ENCODE results near the gene TTBK2.

TTBK2 gene

GRCh38 chr15:42832576-42832975, 88.0 kb downstream of the TTBK2 start:
- H3K9me3 Mint-ChIP-seq: no peaks in the 10 kb centered on the region
- no peak overlapping the region for H3K4me3 Mint-ChIP-seq
- no peaks in the 10 kb centered on the region for H3K27me3 Mint-ChIP-seq (ENCODE audit: low read depth)
- H3K4me1 Mint-ChIP-seq: no peaks in the 10 kb centered on the region
- TF ChIP-seq, protein P1, sequence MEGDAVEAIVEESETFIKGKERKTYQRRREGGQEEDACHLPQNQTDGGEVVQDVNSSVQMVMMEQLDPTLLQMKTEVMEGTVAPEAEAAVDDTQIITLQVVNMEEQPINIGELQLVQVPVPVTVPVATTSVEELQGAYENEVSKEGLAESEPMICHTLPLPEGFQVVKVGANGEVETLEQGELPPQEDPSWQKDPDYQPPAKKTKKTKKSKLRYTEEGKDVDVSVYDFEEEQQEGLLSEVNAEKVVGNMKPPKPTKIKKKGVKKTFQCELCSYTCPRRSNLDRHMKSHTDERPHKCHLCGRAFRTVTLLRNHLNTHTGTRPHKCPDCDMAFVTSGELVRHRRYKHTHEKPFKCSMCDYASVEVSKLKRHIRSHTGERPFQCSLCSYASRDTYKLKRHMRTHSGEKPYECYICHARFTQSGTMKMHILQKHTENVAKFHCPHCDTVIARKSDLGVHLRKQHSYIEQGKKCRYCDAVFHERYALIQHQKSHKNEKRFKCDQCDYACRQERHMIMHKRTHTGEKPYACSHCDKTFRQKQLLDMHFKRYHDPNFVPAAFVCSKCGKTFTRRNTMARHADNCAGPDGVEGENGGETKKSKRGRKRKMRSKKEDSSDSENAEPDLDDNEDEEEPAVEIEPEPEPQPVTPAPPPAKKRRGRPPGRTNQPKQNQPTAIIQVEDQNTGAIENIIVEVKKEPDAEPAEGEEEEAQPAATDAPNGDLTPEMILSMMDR (IDR thresholded peaks at IDR 0.05; ENCODE audit: unreplicated experiment in 3 of 3): no peak
- H3K36me3 Mint-ChIP-seq (ENCODE audit: low read depth): peaks cover 24% of the 10 kb centered on the region
- H3K27ac Mint-ChIP-seq: no peak overlapping the region

DNA sequence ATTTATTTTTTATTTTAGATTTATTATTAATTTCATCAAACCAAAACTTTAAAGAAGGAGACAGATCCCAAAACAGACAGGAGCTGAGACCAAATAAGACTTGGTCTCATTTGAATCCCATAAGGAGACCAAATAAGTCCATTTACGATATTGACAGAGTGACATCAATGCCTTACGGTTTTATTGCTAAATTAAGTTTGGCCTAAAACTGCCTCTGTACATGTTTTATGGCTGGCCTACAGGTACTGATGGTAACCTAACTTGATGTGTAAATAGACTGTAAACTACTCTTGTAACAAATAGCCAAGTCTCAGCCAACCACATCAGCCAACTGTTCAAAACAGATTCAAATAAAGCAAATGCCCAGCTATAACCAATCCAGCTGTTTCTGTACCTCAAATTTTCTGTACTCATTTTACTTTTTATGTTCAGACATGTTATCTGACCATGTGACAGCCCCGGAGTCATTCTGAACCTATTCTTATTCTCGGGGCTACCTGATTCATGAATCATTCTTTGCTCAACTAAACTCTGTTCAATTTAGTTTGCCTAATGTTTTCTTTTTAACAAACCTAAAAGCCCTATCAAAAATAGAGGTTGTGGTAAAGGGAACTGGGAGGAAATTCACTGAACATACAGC, 94.2 kb downstream of the TTBK2 start:
- Mint-ChIP-seq H3K4me1 (no peaks in the 10 kb centered on the region), H3K4me3 (no peak overlapping the region), H3K9me3 (no peaks in the 10 kb centered on the region), H3K27ac (no peak overlapping the region), H3K27me3 (ENCODE audit: low read depth) (no peaks in the 10 kb centered on the region), H3K36me3 (ENCODE audit: low read depth) (peaks cover 42% of the 10 kb centered on the region)
- TF ChIP-seq, protein P1 (IDR thresholded peaks at IDR 0.05; ENCODE audit: unreplicated experiment in 3 of 3): no peak

DNA sequence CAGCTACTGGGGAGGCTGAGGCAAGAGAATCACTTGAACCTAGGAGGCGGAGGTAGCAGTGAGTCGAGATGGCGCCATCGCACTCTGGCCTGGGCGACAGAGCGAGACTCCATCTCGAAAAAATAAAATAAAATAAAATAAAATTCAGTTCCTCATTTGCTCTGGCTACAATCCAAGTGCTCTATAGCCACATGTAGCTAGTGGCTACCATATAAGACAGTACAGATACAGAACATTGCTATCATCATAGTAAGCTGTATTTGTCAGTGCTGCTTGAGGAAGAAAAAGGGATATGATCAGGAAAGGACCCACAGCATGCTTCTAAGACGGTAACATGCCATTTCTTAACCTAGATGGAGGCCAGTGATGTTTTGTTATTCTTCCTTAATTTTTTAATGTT, 95.0 kb downstream of the TTBK2 start:
- Mint-ChIP-seq H3K27ac (no peak overlapping the region), H3K9me3 (no peaks in the 10 kb centered on the region), H3K4me1 (no peaks in the 10 kb centered on the region), H3K27me3 (ENCODE audit: low read depth) (no peaks in the 10 kb centered on the region), H3K36me3 (ENCODE audit: low read depth) (peaks cover 47% of the 10 kb centered on the region), H3K4me3 (no peak overlapping the region)
- TF ChIP-seq, protein P1 (IDR thresholded peaks at IDR 0.05; ENCODE audit: unreplicated experiment in 3 of 3): no peak

GRCh38 chr15:42820811-42821210, 99.8 kb downstream of the TTBK2 start:
- Mint-ChIP-seq H3K27ac (no peak overlapping the region), H3K9me3 (no peaks in the 10 kb centered on the region), H3K27me3 (ENCODE audit: low read depth) (no peaks in the 10 kb centered on the region), H3K36me3 (ENCODE audit: low read depth) (peaks cover 36% of the 10 kb centered on the region), H3K4me1 (no peaks in the 10 kb centered on the region), H3K4me3 (no peak overlapping the region)
- TF ChIP-seq, protein P1 (IDR thresholded peaks at IDR 0.05; ENCODE audit: unreplicated experiment in 3 of 3): no peak

DNA sequence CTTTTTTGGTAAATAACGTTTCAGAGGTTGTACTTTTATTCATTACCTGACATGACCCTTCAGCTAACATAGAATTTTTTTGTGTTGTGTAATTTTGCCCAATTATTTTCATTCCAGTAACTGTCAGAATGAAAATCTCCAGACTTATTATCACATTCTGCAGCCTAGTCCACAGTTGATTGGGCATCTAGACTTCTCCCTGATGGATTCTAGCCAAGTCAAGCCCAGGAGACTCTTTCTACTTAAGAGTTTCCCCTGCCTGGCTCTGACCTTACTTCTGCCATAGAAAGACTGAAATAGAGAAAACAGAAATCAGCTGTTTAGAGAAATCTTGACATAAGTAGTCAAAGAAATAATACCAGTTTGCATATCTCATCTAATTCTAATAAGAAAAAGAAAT, 100.8 kb downstream of the TTBK2 start:
- no peaks in the 10 kb centered on the region for H3K27me3 Mint-ChIP-seq (ENCODE audit: low read depth)
- H3K27ac Mint-ChIP-seq: no peak overlapping the region
- H3K36me3 Mint-ChIP-seq (ENCODE audit: low read depth): peaks cover 36% of the 10 kb centered on the region
- H3K4me3 Mint-ChIP-seq: no peak overlapping the region
- no peaks in the 10 kb centered on the region for H3K4me1 Mint-ChIP-seq
- TF ChIP-seq, protein P1 (IDR thresholded peaks at IDR 0.05; ENCODE audit: unreplicated experiment in 3 of 3): no peak
- H3K9me3 Mint-ChIP-seq: no peaks in the 10 kb centered on the region

DNA sequence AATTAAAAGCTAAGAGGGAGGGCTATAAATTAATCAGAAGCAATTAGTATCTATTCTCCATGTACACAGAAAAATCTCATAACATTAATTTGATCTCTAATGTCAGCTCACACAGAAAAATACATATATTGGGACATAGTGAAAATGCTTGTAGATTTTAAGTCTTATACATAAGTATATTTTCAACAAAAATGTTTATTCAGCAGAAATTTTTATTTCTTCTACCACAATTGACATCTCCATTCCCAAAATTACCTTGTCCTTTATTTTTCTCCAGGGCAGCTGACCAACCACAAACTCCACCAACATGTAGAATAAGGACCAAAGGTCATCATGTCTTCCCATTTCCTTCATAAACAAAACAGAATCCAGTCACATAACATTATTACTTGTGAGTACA, 109.1 kb downstream of the TTBK2 start:
- Mint-ChIP-seq H3K27me3 (ENCODE audit: low read depth) (no peaks in the 10 kb centered on the region), H3K9me3 (no peaks in the 10 kb centered on the region), H3K4me1 (no peaks in the 10 kb centered on the region), H3K36me3 (ENCODE audit: low read depth) (peaks cover 21% of the 10 kb centered on the region), H3K27ac (no peak overlapping the region), H3K4me3 (no peak overlapping the region)
- TF ChIP-seq, protein P1 (IDR thresholded peaks at IDR 0.05; ENCODE audit: unreplicated experiment in 3 of 3): no peak
